Esophagus muscularis mucosa (tissue), 4 donors: Measurements from ENCODE around the gene KCNV2. TPM values are rescaled to one million over a fixed set of nuclear protein-coding genes. Genes with fewer than 3 reads are reported as not detected.

Experiments used
- DNase-seq: peaks from one replicate; pipeline ENCODE4 v3.0.0-alpha.2; 2017; ENCODE audit errors: extremely low spot score
- H3K27ac ChIP-seq, 4 donors: fragments of 200-600 bp; sonication (generic); replicated peaks in 1 of 4; 1 replicate in 3 of 4; 2 replicates in 1 of 4; pipeline ENCODE4 v1.5.1; 2016 to 2019; ENCODE audit warnings: mild to moderate bottlenecking in 1 of 4
- H3K27me3 ChIP-seq, 4 donors: fragments of 200-600 bp; sonication (generic); one replicate each; pipeline versions ENCODE4 v1.5.1 to v1.6.0; 2016 to 2019
- H3K36me3 ChIP-seq, 4 donors: fragments of 200-600 bp; sonication (generic); one replicate each; pipeline ENCODE4 v1.5.1; 2016 to 2019
- H3K4me1 ChIP-seq, 4 donors: fragments of 200-600 bp; sonication (generic); one replicate each; pipeline ENCODE4 v1.5.1; 2016 to 2019
- H3K4me3 ChIP-seq, 4 donors: fragments of 200-600 bp; sonication (generic); 1 replicate in 2 of 4; 2 replicates in 2 of 4; pipeline ENCODE4 v1.5.1; 2016 to 2019; ENCODE audit warnings: mild to moderate bottlenecking in 4 of 4, moderate library complexity in 1 of 4
- H3K9me3 ChIP-seq, 4 donors: fragments of 200-600 bp; sonication (generic); 1 replicate in 3 of 4; 2 replicates in 1 of 4; pipeline ENCODE4 v1.5.1; 2016 to 2019
- CTCF ChIP-seq, 3 experiments: fragments of 200-600 bp in 2 of 3; fragments of 450-650 bp in 1 of 3; sonication (generic) in 2 of 3; IDR thresholded peaks; one replicate each; pipeline ENCODE4 v1.5.1; 2017 to 2019; ENCODE audit warnings: antibody characterized with exemption in 3 of 3, mild to moderate bottlenecking in 2 of 3, moderate library complexity in 1 of 3
- EP300 ChIP-seq: sonication (generic); formaldehyde crosslinking; IDR thresholded peaks from one replicate; pipeline ENCODE4 v1.6.1; 2017; ENCODE audit warnings: antibody characterized with exemption
- POLR2A ChIP-seq: fragments of 450-650 bp; IDR thresholded peaks from one replicate; pipeline ENCODE4 v1.6.1; 2017; ENCODE audit warnings: antibody characterized with exemption, moderate library complexity, mild to moderate bottlenecking, low read depth
- POLR2AphosphoS5 ChIP-seq, 2 donors: sonication (generic); formaldehyde crosslinking; IDR thresholded peaks; one replicate each; pipeline ENCODE4 v1.6.1; 2017; ENCODE audit warnings: antibody characterized with exemption in 2 of 2
- WGBS: methylation state at CpG from one replicate; pipeline ENCODE4 v1.1.5; 2018; 5-methylcytosine and 5-hydroxymethylcytosine counted together
- intact Hi-C: fragments of 100-400 bp; cut with DNase I; formaldehyde crosslinking; loops from one replicate; pipeline ENCODE4 v1.15.1; 2023
- total RNA-seq, 4 donors: library from RNA; depleted of rRNA; stranded (reverse); fragments of >200 nt; gene quantifications; one replicate each; pipeline versions ENCODE4 v1.1.0 to v1.2.1, GENCODE V29; 2016

Gene KCNV2
- total RNA-seq, 4 donors from 2014 or later = not detected

GRCh38 chr9:2711716-2712115, 5.6 kb upstream of the KCNV2 start:
- TF ChIP-seq POLR2AphosphoS5 (IDR thresholded peaks at IDR 0.05) (no peak), POLR2A (no peak), CTCF (IDR thresholded peaks at IDR 0.05) (no peak), EP300 (no peak)
- Histone ChIP-seq H3K36me3 (no peaks in the 10 kb centered on the region), H3K4me3 (no peak overlapping the region), H3K9me3 (no peaks in the 10 kb centered on the region), H3K27ac (no peak overlapping the region), H3K27me3 (no peaks in the 10 kb centered on the region), H3K4me1 (no peaks in the 10 kb centered on the region)
- intact Hi-C loops = no loop called here
- 92% methylated on average over 6 of the region's 6 CpGs for WGBS
- DNase-seq = no peak

GRCh38 chr9:2718001-2718697, 839 bp downstream of the KCNV2 start:
- WGBS = 98% methylated on average over 53 of the region's 69 CpGs
- Histone ChIP-seq H3K27me3 (no peaks in the 10 kb centered on the region), H3K4me3 (no peak overlapping the region), H3K9me3 (no peaks in the 10 kb centered on the region), H3K4me1 (no peaks in the 10 kb centered on the region), H3K27ac (no peak overlapping the region), H3K36me3 (peaks cover 0 to 8% (median 0%) of the 10 kb centered on the region in 4 donors)
- no peak for DNase-seq
- intact Hi-C loops = no loop called here
- TF ChIP-seq CTCF (IDR thresholded peaks at IDR 0.05) = no peak
- TF ChIP-seq POLR2A = no peak
- TF ChIP-seq POLR2AphosphoS5 (IDR thresholded peaks at IDR 0.05) = no peak

GRCh38 chr9:2718698-2719033, 1.4 kb downstream of the KCNV2 start:
- H3K4me3 ChIP-seq = no peak overlapping the region
- TF ChIP-seq POLR2AphosphoS5 (IDR thresholded peaks at IDR 0.05) (no peak), EP300 (no peak), POLR2A (no peak), CTCF (IDR thresholded peaks at IDR 0.05) (no peak)
- no peak overlapping the region for H3K27ac ChIP-seq
- no peaks in the 10 kb centered on the region for H3K27me3 ChIP-seq
- intact Hi-C loops = no loop called here
- 97% methylated on average over 23 of the region's 29 CpGs for WGBS
- H3K36me3 ChIP-seq = peaks cover 0 to 8% (median 0%) of the 10 kb centered on the region in 4 donors
- DNase-seq = no peak
- H3K9me3 ChIP-seq = no peaks in the 10 kb centered on the region
- no peaks in the 10 kb centered on the region for H3K4me1 ChIP-seq

- no peaks in the 10 kb centered on the region for H3K9me3 ChIP-seq
- no peaks in the 10 kb centered on the region for H3K27me3 ChIP-seq
- TF ChIP-seq CTCF (IDR thresholded peaks at IDR 0.05) = no peak
- TF ChIP-seq EP300 = no peak
- TF ChIP-seq POLR2AphosphoS5 (IDR thresholded peaks at IDR 0.05) = no peak
- no peak for TF ChIP-seq POLR2A
- H3K36me3 ChIP-seq = peaks cover 0 to 8% (median 0%) of the 10 kb centered on the region in 4 donors
- 89% methylated on average over 1 of the region's 1 CpG for WGBS
- no peak overlapping the region for H3K4me3 ChIP-seq
- no peaks in the 10 kb centered on the region for H3K4me1 ChIP-seq
- intact Hi-C loops = loop anchor here (10.0 kb wide), 1 partner anchor 485 kb away; no protein-coding TSS in a partner anchor
- DNase-seq = peak; percentile 24
- no peak overlapping the region for H3K27ac ChIP-seq
Measured at GRCh38 chr9:2720179-2720654, 2.9 kb downstream of the KCNV2 start.
